ENCODE data around the gene BCL7A.
A peak's percentile ranks its signal among the peaks of the same experiment; 100 is the strongest.

BCL7A gene

GRCh38 chr12:122076743-122077495 is 55.2 kb downstream of the BCL7A start:
- no peak for DNase-seq (ENCODE audit: low read depth in 2 of 3, low spot score in 1 of 3)

GRCh38 chr12:122078141-122079032 is 56.7 kb downstream of the BCL7A start, which contains the start of gene MLXIP:
MLXIP (plus strand) TSS chr12:122078756; CDS start chr12:122078854, 98 bp downstream.
- DNase-seq (ENCODE audit: low read depth in 2 of 3, low spot score in 1 of 3): peak; percentile 78 to 88 (median 79)

GRCh38 chr12:122079033-122079531 is 57.4 kb downstream of the BCL7A start:
- DNase-seq (ENCODE audit: low read depth in 2 of 3, low spot score in 1 of 3): no peak

- DNase-seq (ENCODE audit: low read depth in 2 of 3, low spot score in 1 of 3): no peak
Measured at GRCh38 chr12:122079532-122080081, 57.9 kb downstream of the BCL7A start.

GRCh38 chr12:122080149-122081082 is 58.7 kb downstream of the BCL7A start:
- DNase-seq (ENCODE audit: low read depth in 2 of 3, low spot score in 1 of 3): no peak

- DNase-seq (ENCODE audit: low read depth in 2 of 3, low spot score in 1 of 3): no peak
Measured at GRCh38 chr12:122081083-122081696, 59.5 kb downstream of the BCL7A start.

- no peak for DNase-seq (ENCODE audit: low read depth in 2 of 3, low spot score in 1 of 3)
Measured at GRCh38 chr12:122081697-122082221, 60.1 kb downstream of the BCL7A start.

- DNase-seq (ENCODE audit: low read depth in 2 of 3, low spot score in 1 of 3): no peak
Measured at GRCh38 chr12:122082621-122083356, 61.1 kb downstream of the BCL7A start.

- DNase-seq (ENCODE audit: low read depth in 2 of 3, low spot score in 1 of 3): no peak
Measured at GRCh38 chr12:122084857-122085405, 63.2 kb downstream of the BCL7A start.

- DNase-seq (ENCODE audit: low read depth in 2 of 3, low spot score in 1 of 3): no peak
Measured at GRCh38 chr12:122085591-122085990, 63.9 kb downstream of the BCL7A start.

GRCh38 chr12:122086116-122086515 is 64.4 kb downstream of the BCL7A start:
- no peak for DNase-seq (ENCODE audit: low read depth in 2 of 3, low spot score in 1 of 3)

- no peak for DNase-seq (ENCODE audit: low read depth in 2 of 3, low spot score in 1 of 3)
Measured at GRCh38 chr12:122086641-122087285, 65.1 kb downstream of the BCL7A start.

- no peak for DNase-seq (ENCODE audit: low read depth in 2 of 3, low spot score in 1 of 3)
Measured at GRCh38 chr12:122087431-122088178, 65.9 kb downstream of the BCL7A start.

GRCh38 chr12:122088179-122088810 is 66.6 kb downstream of the BCL7A start:
- DNase-seq (ENCODE audit: low read depth in 2 of 3, low spot score in 1 of 3): no peak

- no peak for DNase-seq (ENCODE audit: low read depth in 2 of 3, low spot score in 1 of 3)
Measured at GRCh38 chr12:122089077-122089476, 67.4 kb downstream of the BCL7A start.

- DNase-seq (ENCODE audit: low read depth in 2 of 3, low spot score in 1 of 3): no peak
Measured at GRCh38 chr12:122090759-122091515, 69.3 kb downstream of the BCL7A start.

All from stimulated activated CD4-positive, alpha-beta T cell treated with anti-CD3 and anti-CD28 coated beads, Interleukin-12 subunit alpha, Interleukin-12 subunit beta, amount 100 ng/mL, for 48 hours (primary cell).